ENCODE results near the gene PAPPA. TPM values are rescaled to one million over a fixed set of nuclear protein-coding genes. Genes with fewer than 3 reads are reported as not detected.

Gene PAPPA
- total RNA-seq, 1 experiment from 2014 or later: 0.17 TPM

- no peak overlapping the region for H3K14ac ChIP-seq (ENCODE audit: insufficient read depth, low read length)
- no peak overlapping the region for H3K9ac ChIP-seq (ENCODE audit: extremely low read depth, insufficient read length, low read length)
- peaks cover 18% of the 10 kb centered on the region for H3K23me2 ChIP-seq (ENCODE audit: insufficient read length, low read depth, low read length, poor library complexity, severe bottlenecking)
- peaks cover 49 to 52% of the 10 kb centered on the region in 2 experiments for H3K4me1 Mint-ChIP-seq
- no peak for TF ChIP-seq CTCF (conservative IDR thresholded peaks at IDR 0.05)
- H3K36me3 Mint-ChIP-seq (ENCODE audit: insufficient read depth in 1 of 3, low read depth in 3 of 3): no peaks in the 10 kb centered on the region; a peak in 1 of 7 replicates
- no peak overlapping the region for H3K56ac ChIP-seq (ENCODE audit: insufficient read length, low read depth, low read length)
- H4K5ac ChIP-seq (ENCODE audit: insufficient read length, low read depth, low read length): no peak overlapping the region
- no peak overlapping the region for H3K27ac ChIP-seq (ENCODE audit: insufficient read length, low read depth, low read length)
- H3K27me3 Mint-ChIP-seq (ENCODE audit: low read depth): peaks cover 93% of the 10 kb centered on the region
- no peak overlapping the region for H3K18ac ChIP-seq (ENCODE audit: insufficient read length, low read depth, low read length)
- no CpG with 5 or more reads among the region's 10 CpGs for WGBS (ENCODE audit: extremely low coverage, insufficient read length, low lambda C conversion rate)
- no peak overlapping the region for H4K91ac ChIP-seq (ENCODE audit: insufficient read length, low read depth, low read length)
- peak overlapping the region; percentile 87 for H3K4me2 ChIP-seq (ENCODE audit: insufficient read depth, insufficient read length, low read length)
- H3K23ac ChIP-seq (ENCODE audit: insufficient read length, low read depth, low read length): no peak overlapping the region
- H3K79me2 ChIP-seq (ENCODE audit: insufficient read depth, low read length): no peaks in the 10 kb centered on the region
- H3K27me3 ChIP-seq (ENCODE audit: insufficient read depth, low read length): peaks cover 16% of the 10 kb centered on the region; the same call in 1 of the 2 replicates
- no peak overlapping the region for H3K4ac ChIP-seq (ENCODE audit: low read depth, low read length)
- no peak overlapping the region for H2BK15ac ChIP-seq (ENCODE audit: low read depth, low read length)
- H3K4me3 Mint-ChIP-seq: peak overlapping the region; percentile 64 to 88
- no peak overlapping the region for H2BK12ac ChIP-seq (ENCODE audit: insufficient read length, low read depth, low read length)
- no peak overlapping the region for H3T11ph ChIP-seq (ENCODE audit: low read length)
- no peak for DNase-seq
- H3K9me3 Mint-ChIP-seq: no peaks in the 10 kb centered on the region; a peak in 1 of 5 replicates
- H3K4me1 ChIP-seq (ENCODE audit: insufficient read depth, low read length): no peaks in the 10 kb centered on the region
- H2AFZ ChIP-seq (ENCODE audit: low read length): no peak overlapping the region
- no peak overlapping the region for H3K27ac Mint-ChIP-seq
- no peaks in the 10 kb centered on the region for H3K79me1 ChIP-seq (ENCODE audit: insufficient read depth, low read depth, low read length, poor library complexity, severe bottlenecking)
- H2BK5ac ChIP-seq (ENCODE audit: insufficient read length, low read length): no peak overlapping the region
- H3K9me3 ChIP-seq (ENCODE audit: control insufficient read depth, low read depth, low read length): no peaks in the 10 kb centered on the region
- no peak overlapping the region for H4K8ac ChIP-seq (replicated peaks; ENCODE audit: insufficient read length, low read depth, low read length)
- no peak overlapping the region for H2AK5ac ChIP-seq (ENCODE audit: insufficient read length, low read length)
- no peak overlapping the region for H2BK120ac ChIP-seq (ENCODE audit: low read depth, low read length, poor library complexity, severe bottlenecking)
- H2BK20ac ChIP-seq (ENCODE audit: low read depth, low read length, poor library complexity, severe bottlenecking): no peak overlapping the region
- H4K20me1 ChIP-seq (ENCODE audit: control insufficient read depth, insufficient read depth, insufficient read length): no peaks in the 10 kb centered on the region
These were observed 2.1 kb downstream of the PAPPA start for GRCh38 chr9:116155698-116156039.

All from H9 (cell line).